DMS153 treated with DMSO at 0.1 percent for 48 hours (cell line): ENCODE measurements around the gene USE1.
A peak's percentile ranks its signal among the peaks of the same experiment; 100 is the strongest.

Source experiments
- DNase-seq: peaks from one replicate; lab custom pipeline; 2025; ENCODE audit not compliant: unreplicated experiment; lab: John Stamatoyannopoulos, UW

USE1 gene

GRCh38 chr19:17205237-17206140 is 9.7 kb upstream of the USE1 start:
- no peak for DNase-seq

GRCh38 chr19:17206736-17207581 is 8.2 kb upstream of the USE1 start:
- DNase-seq, result no peak

GRCh38 chr19:17209126-17210036 is 5.8 kb upstream of the USE1 start:
- no peak for DNase-seq

GRCh38 chr19:17210296-17210695 is 4.9 kb upstream of the USE1 start:
- no peak for DNase-seq

GRCh38 chr19:17211547-17212446 is 3.4 kb upstream of the USE1 start:
- no peak for DNase-seq

GRCh38 chr19:17213334-17213733 is 1.8 kb upstream of the USE1 start:
- no peak for DNase-seq

GRCh38 chr19:17214508-17215126 is 540 bp upstream of the USE1 start:
- DNase-seq, result no peak

- no peak for DNase-seq
Observed at GRCh38 chr19:17216058-17216670, 1.0 kb downstream of the USE1 start.

GRCh38 chr19:17219286-17219685 is 4.1 kb downstream of the USE1 start:
- DNase-seq, result no peak

- no peak for DNase-seq
Observed at GRCh38 chr19:17220207-17220758, 5.1 kb downstream of the USE1 start.

GRCh38 chr19:17225053-17225452 is 9.9 kb downstream of the USE1 start:
- DNase-seq, result no peak

GRCh38 chr19:17226002-17226933 is 11.1 kb downstream of the USE1 start, which contains the start of gene OCEL1:
Gene OCEL1, plus strand, starts transcription at chr19:17226226. Its CDS starts 22 bp downstream, at chr19:17226248.
- peak; percentile 94 for DNase-seq

- DNase-seq, result no peak
Observed at GRCh38 chr19:17227798-17228367, 12.7 kb downstream of the USE1 start.

GRCh38 chr19:17229890-17230289 is 14.7 kb downstream of the USE1 start:
- no peak for DNase-seq

- DNase-seq, result no peak
Observed at GRCh38 chr19:17232258-17232657, 17.1 kb downstream of the USE1 start.

GRCh38 chr19:17234911-17235299 is 19.7 kb downstream of the USE1 start:
- no peak for DNase-seq

GRCh38 chr19:17235300-17235970 is 20.3 kb downstream of the USE1 start:
- DNase-seq, result peak; percentile 24
